HepG2 (cell line): ENCODE measurements around the gene GJB1. TPM values are rescaled to one million over a fixed set of nuclear protein-coding genes. Genes with fewer than 3 reads are reported as not detected.

Experiments used
- ERF ChIP-seq: IDR thresholded peaks from 2 replicates; pipeline ENCODE4 v1.6.1; 2018; ENCODE audit warnings: missing biosample characterization, missing genetic modification reagents
- FOXA1 ChIP-seq, 2 experiments: fragments of 450-650 bp in 1 of 2; sonication (generic) in 1 of 2; formaldehyde crosslinking in 1 of 2; IDR thresholded peaks; 2 replicates each; pipeline versions ENCODE4 v1.4.0 to v1.6.1; 2016 to 2020; ENCODE audit warnings: missing genetic modification reagents in 1 of 2
- FOXO1 ChIP-seq: sonication (generic); formaldehyde crosslinking; IDR thresholded peaks from 2 replicates; pipeline ENCODE4 v1.4.0; 2020; ENCODE audit warnings: missing genetic modification reagents
- GABPB1 ChIP-seq: IDR thresholded peaks from 2 replicates; pipeline ENCODE4 v1.6.1; 2016; ENCODE audit warnings: mild to moderate bottlenecking, missing genetic modification reagents, moderate library complexity, missing compliant biosample characterization
- JARID2 ChIP-seq: sonication (generic); formaldehyde crosslinking; IDR thresholded peaks from 2 replicates; pipeline ENCODE4 v1.8.1; 2023; ENCODE audit warnings: missing genetic modification reagents, inconsistent platforms; ENCODE audit not compliant: insufficient replicate concordance
- KMT2B ChIP-seq: IDR thresholded peaks from 2 replicates; pipeline ENCODE4 v1.6.1; 2016; ENCODE audit warnings: missing genetic modification reagents, missing compliant biosample characterization
- SETDB1 ChIP-seq: sonication (generic); formaldehyde crosslinking; IDR thresholded peaks from 2 replicates; pipeline ENCODE4 v1.5.1; 2020; ENCODE audit warnings: missing genetic modification reagents, mild to moderate bottlenecking, borderline replicate concordance
- SYNCRIP ChIP-seq: fragments of 200-400 bp; formaldehyde crosslinking; IDR thresholded peaks from 2 replicates; pipeline ENCODE4 v1.6.1; 2018; ENCODE audit warnings: mild to moderate bottlenecking, low read depth, low read length; ENCODE audit not compliant: insufficient read depth
- TARDBP ChIP-seq: sonication (generic); formaldehyde crosslinking; IDR thresholded peaks from 2 replicates; pipeline ENCODE4 v1.8.0; 2022; ENCODE audit warnings: mild to moderate bottlenecking, missing genetic modification reagents
- ZNF335 ChIP-seq: sonication (generic); formaldehyde crosslinking; IDR thresholded peaks from 2 replicates; pipeline ENCODE4 v1.4.0; 2020; ENCODE audit warnings: missing genetic modification reagents
- ZNF382 ChIP-seq: sonication (generic); formaldehyde crosslinking; IDR thresholded peaks from 2 replicates; pipeline ENCODE4 v1.5.0; 2020; ENCODE audit warnings: missing genetic modification reagents, mild to moderate bottlenecking, borderline replicate concordance
- ZSCAN22 ChIP-seq: sonication (generic); formaldehyde crosslinking; IDR thresholded peaks from 2 replicates; pipeline ENCODE4 v1.4.0; 2020; ENCODE audit warnings: mild to moderate bottlenecking, missing genetic modification reagents
- polyA plus RNA-seq, 8 experiments: library from polyadenylated mRNA; depleted of rRNA in 3 of 8; stranded (reverse) in 7 of 8; unstranded in 1 of 8; fragments of >200 nt; fragmentation: Illumina TruSeq in 4 of 8; extraction: Trizol in 4 of 8; gene quantifications; 2 replicates each; pipeline versions ENCODE4 v1.2.1 to v1.2.3, GENCODE V29; 2011 to 2016; ENCODE audit warnings: low read depth in 4 of 8, missing spikeins in 1 of 8, mixed read lengths in 1 of 8; ENCODE audit not compliant: insufficient read depth in 1 of 8
- total RNA-seq, 5 experiments: library from RNA; depleted of rRNA; stranded (reverse); fragments of >200 nt; fragmentation: Illumina TruSeq; extraction: Trizol; gene quantifications; 2 replicates each; pipeline ENCODE4 v1.2.3, GENCODE V29; 2016; ENCODE audit warnings: low read depth in 1 of 5
- TF ChIP-seq, protein P1 (sequence below): sonication (generic); formaldehyde crosslinking; IDR thresholded peaks from 2 replicates; pipeline ENCODE4 v1.4.0; 2020; ENCODE audit warnings: missing genetic modification reagents, low read depth, mild to moderate bottlenecking, borderline replicate concordance
- TF ChIP-seq, protein P2 (sequence below), 2 experiments: sonication (generic) in 1 of 2; formaldehyde crosslinking in 1 of 2; IDR thresholded peaks; 2 replicates each; pipeline versions ENCODE4 v1.5.1 to v1.6.1; 2011 to 2020; ENCODE audit warnings: borderline replicate concordance in 1 of 2, low read depth in 1 of 2, low read length in 1 of 2, mild to moderate bottlenecking in 1 of 2, missing genetic modification reagents in 1 of 2, moderate library complexity in 1 of 2
- TF ChIP-seq, protein P3 (sequence below): sonication (generic); formaldehyde crosslinking; conservative IDR thresholded peaks from 2 replicates; pipeline ENCODE4 v1.8.0; 2022; ENCODE audit warnings: mild to moderate bottlenecking, moderate library complexity, missing genetic modification reagents
- TF ChIP-seq, protein P4 (sequence below): sonication (generic); formaldehyde crosslinking; IDR thresholded peaks from 2 replicates; pipeline ENCODE4 v1.4.0; 2020; ENCODE audit warnings: low read depth, mild to moderate bottlenecking, missing genetic modification reagents
- TF ChIP-seq, protein P5 (sequence below): IDR thresholded peaks from 2 replicates; pipeline ENCODE4 v1.6.1; 2016; ENCODE audit warnings: low read depth

The GJB1 gene
- total and polyA plus RNA-seq, 2 of the 13 experiments (the other 11 are each of a cell fraction or from before 2014, with no cell fraction given), result 111 to 161 TPM

DNA sequence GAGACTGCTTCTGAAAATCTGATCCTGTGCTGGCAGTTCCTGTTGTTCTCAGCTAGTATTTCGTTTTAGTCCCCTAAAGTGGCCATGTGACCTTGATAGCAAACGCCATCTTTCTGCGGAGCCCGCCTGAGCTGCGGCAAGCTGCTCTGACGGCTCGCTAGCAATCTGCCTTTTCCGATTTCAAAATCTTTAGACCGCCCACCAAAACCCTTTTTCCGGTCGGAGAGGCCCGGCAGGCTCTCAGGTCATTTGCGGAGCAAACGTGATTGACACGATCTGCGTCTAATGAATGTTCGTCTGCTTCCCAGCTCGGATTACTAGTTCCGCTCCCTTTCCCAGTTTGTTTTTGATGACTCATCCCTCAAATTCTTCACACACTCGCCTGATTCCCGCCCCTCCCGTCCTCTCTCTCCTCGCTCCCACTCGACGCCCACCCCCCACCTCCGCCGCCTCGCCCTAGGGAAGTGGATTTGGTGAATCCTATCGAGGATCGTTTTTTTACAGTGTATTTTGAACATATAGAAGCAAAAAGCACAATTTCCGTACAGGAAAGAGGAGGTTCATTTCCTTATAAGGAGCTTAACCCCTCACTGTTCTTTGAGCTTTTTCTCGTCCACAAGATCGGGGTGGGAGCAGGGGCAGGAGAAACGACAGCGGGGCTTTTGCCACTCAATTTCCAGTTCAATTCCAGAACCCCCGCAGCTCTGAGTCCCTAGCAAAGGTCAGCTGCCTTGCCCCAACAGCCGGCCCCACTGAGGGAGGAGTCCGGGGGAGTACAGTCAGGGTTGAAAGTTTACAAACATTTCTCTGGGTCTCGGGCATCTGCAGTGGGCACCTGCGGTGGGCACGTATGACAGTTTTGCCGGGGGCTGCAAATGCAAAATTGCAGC lies 40.9 kb upstream of the GJB1 start (continued):
- TF ChIP-seq SETDB1 (no peak), JARID2 (CRISPR knock-in tag) (no peak), FOXO1 (CRISPR knock-in tag) (no peak), GABPB1 (CRISPR knock-in tag) (peak; percentile 87), ERF (peak; percentile 24; the same call in 1 of the 2 replicates), ZNF382 (no peak), KMT2B (CRISPR knock-in tag) (no peak), SYNCRIP (no peak), TARDBP (peak; percentile 14; the same call in 1 of the 2 replicates), FOXA1 (IDR thresholded peaks at IDR 0.05) (no peak), FOXA1 (CRISPR knock-in tag; IDR thresholded peaks at IDR 0.05) (no peak; the same call in 1 of the 2 replicates), ZSCAN22 (CRISPR knock-in tag) (no peak), ZNF335 (CRISPR knock-in tag) (no peak)
- TF ChIP-seq, protein P1, sequence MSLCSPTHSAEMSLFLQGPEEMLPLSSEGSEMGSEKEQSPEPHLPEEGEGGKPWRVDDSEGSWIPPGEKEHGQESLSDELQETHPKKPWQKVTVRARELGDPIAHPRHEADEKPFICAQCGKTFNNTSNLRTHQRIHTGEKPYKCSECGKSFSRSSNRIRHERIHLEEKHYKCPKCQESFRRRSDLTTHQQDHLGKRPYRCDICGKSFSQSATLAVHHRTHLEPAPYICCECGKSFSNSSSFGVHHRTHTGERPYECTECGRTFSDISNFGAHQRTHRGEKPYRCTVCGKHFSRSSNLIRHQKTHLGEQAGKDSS (CRISPR knock-in tag), result no peak
- TF ChIP-seq, protein P2, sequence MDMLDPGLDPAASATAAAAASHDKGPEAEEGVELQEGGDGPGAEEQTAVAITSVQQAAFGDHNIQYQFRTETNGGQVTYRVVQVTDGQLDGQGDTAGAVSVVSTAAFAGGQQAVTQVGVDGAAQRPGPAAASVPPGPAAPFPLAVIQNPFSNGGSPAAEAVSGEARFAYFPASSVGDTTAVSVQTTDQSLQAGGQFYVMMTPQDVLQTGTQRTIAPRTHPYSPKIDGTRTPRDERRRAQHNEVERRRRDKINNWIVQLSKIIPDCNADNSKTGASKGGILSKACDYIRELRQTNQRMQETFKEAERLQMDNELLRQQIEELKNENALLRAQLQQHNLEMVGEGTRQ (IDR thresholded peaks at IDR 0.05; ENCODE audit: low read depth, low read length), result peak; percentile 41; the same call in 1 of the 2 replicates
- TF ChIP-seq, protein P2 (CRISPR knock-in tag; IDR thresholded peaks at IDR 0.05; ENCODE audit: borderline replicate concordance), result peak; percentile 68; the same call in 1 of the 2 replicates
- TF ChIP-seq, protein P3, sequence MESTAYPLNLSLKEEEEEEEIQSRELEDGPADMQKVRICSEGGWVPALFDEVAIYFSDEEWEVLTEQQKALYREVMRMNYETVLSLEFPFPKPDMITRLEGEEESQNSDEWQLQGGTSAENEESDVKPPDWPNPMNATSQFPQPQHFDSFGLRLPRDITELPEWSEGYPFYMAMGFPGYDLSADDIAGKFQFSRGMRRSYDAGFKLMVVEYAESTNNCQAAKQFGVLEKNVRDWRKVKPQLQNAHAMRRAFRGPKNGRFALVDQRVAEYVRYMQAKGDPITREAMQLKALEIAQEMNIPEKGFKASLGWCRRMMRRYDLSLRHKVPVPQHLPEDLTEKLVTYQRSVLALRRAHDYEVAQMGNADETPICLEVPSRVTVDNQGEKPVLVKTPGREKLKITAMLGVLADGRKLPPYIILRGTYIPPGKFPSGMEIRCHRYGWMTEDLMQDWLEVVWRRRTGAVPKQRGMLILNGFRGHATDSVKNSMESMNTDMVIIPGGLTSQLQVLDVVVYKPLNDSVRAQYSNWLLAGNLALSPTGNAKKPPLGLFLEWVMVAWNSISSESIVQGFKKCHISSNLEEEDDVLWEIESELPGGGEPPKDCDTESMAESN (CRISPR knock-in tag), result 0 out of 2 replicates have a peak, but pooled peaks have one; percentile 38
- TF ChIP-seq, protein P4, sequence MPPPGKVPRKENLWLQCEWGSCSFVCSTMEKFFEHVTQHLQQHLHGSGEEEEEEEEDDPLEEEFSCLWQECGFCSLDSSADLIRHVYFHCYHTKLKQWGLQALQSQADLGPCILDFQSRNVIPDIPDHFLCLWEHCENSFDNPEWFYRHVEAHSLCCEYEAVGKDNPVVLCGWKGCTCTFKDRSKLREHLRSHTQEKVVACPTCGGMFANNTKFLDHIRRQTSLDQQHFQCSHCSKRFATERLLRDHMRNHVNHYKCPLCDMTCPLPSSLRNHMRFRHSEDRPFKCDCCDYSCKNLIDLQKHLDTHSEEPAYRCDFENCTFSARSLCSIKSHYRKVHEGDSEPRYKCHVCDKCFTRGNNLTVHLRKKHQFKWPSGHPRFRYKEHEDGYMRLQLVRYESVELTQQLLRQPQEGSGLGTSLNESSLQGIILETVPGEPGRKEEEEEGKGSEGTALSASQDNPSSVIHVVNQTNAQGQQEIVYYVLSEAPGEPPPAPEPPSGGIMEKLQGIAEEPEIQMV, result no peak
- TF ChIP-seq, protein P5, sequence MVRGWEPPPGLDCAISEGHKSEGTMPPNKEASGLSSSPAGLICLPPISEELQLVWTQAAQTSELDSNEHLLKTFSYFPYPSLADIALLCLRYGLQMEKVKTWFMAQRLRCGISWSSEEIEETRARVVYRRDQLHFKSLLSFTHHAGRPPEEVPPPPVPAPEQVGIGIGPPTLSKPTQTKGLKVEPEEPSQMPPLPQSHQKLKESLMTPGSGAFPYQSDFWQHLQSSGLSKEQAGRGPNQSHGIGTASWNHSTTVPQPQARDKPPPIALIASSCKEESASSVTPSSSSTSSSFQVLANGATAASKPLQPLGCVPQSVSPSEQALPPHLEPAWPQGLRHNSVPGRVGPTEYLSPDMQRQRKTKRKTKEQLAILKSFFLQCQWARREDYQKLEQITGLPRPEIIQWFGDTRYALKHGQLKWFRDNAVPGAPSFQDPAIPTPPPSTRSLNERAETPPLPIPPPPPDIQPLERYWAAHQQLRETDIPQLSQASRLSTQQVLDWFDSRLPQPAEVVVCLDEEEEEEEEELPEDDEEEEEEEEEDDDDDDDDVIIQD (CRISPR knock-in tag), result no peak
